ENCODE data around the gene FGFR2.

FGFR2 gene

DNA sequence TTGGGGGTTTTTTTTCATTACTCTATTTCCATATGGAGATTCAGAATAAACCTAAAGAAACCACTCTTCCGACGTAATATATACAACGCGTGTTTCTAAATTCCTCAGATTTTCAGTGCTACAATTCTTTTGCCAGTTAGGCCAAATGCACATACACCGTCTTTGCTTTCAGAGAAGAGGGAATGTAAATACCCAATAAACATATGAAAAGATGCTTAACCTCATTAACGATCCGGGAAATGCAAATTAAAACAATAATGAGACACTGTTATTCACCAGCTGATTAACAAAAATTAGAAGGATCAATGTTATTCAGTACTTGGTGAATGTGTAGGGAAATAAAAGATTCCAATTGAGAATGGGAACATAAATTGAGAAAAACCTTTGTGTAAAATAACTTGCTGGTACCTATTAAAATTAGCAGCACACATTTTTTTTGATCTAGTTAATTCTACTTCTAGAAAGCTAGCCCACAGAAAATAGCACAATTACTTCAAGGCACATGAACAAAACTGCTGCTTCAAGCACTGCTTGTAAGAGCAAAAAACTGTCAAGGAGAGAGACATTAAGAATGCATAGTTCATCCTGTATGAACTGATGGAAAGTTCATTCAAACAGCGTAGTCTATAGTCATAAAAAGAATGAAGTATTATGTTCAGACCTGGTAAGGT is 56.7 kb downstream of the FGFR2 start:
- DNase-seq (ENCODE audit: low read depth), result no peak
- H3K4me3 ChIP-seq (ENCODE audit: low read depth, low read length), result no peak overlapping the region
- TF ChIP-seq, protein P1, sequence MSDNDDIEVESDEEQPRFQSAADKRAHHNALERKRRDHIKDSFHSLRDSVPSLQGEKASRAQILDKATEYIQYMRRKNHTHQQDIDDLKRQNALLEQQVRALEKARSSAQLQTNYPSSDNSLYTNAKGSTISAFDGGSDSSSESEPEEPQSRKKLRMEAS (IDR thresholded peaks at IDR 0.05; ENCODE audit: low read depth, low read length), result no peak
- no peak for TF ChIP-seq MYC (IDR thresholded peaks at IDR 0.05; ENCODE audit: low read depth, low read length)
- TF ChIP-seq, protein P2, sequence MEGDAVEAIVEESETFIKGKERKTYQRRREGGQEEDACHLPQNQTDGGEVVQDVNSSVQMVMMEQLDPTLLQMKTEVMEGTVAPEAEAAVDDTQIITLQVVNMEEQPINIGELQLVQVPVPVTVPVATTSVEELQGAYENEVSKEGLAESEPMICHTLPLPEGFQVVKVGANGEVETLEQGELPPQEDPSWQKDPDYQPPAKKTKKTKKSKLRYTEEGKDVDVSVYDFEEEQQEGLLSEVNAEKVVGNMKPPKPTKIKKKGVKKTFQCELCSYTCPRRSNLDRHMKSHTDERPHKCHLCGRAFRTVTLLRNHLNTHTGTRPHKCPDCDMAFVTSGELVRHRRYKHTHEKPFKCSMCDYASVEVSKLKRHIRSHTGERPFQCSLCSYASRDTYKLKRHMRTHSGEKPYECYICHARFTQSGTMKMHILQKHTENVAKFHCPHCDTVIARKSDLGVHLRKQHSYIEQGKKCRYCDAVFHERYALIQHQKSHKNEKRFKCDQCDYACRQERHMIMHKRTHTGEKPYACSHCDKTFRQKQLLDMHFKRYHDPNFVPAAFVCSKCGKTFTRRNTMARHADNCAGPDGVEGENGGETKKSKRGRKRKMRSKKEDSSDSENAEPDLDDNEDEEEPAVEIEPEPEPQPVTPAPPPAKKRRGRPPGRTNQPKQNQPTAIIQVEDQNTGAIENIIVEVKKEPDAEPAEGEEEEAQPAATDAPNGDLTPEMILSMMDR (IDR thresholded peaks at IDR 0.05; ENCODE audit: low read depth, low read length), result no peak

DNA sequence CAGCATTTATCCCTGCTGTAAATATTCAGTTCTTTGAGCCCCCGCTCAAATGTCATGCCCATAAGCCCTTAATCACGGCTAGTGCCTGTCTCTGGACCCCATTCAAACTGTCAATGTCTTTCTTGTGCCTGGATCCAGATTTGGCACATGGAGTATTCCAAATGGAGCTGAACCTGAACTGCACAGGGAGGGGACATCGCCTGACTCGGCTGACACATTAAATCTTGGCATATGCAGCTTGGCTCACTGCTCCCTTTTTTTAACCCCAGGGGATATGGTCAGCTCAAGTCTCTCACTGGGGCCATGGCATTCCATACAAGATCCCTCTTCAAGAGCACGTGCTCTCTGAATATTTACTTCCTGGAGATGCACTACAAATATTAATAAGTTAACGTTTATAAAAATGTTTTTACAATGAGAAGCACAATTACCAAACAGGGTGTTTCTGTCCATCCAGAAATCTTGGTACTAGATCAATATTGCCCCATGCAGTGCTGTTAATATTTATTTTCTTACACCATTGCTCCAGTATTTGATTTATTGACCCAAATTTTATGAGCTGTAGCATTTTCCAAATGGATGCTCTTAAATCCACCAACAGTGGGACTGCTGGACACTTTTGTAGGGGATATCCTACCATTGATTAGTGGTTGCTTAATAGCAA is 57.4 kb downstream of the FGFR2 start:
- no peak for TF ChIP-seq MYC (IDR thresholded peaks at IDR 0.05; ENCODE audit: low read depth, low read length)
- TF ChIP-seq, protein P2 (IDR thresholded peaks at IDR 0.05; ENCODE audit: low read depth, low read length), result no peak
- no peak for TF ChIP-seq POLR2A (IDR thresholded peaks at IDR 0.05; ENCODE audit: extremely low read depth, insufficient read length)
- TF ChIP-seq, protein P1 (IDR thresholded peaks at IDR 0.05; ENCODE audit: low read depth, low read length), result no peak
- DNase-seq (ENCODE audit: low read depth), result no peak
- H3K4me3 ChIP-seq (ENCODE audit: low read depth, low read length), result no peak overlapping the region

DNA sequence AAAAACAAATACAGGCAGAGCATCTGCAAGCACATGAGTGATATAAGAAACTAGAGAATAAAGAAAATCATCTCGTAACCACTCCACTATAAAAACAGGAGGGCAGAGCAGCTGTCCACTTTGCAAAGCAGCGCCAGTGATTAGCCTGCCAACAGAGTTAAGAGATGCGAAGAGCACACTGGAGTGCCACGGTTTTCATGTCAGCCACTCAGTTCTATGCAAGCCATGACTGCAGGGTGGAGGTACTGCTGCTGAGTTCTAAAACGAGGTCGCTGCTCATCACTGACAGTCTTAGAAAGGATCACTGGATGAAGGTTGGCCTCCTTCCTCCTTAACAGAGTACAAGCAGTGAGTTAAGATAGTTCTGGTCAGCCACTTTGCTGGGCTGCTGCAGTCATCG is 58.5 kb downstream of the FGFR2 start:
- no peak for DNase-seq (ENCODE audit: low read depth)
- H3K4me3 ChIP-seq (ENCODE audit: low read depth, low read length), result no peak overlapping the region

DNA sequence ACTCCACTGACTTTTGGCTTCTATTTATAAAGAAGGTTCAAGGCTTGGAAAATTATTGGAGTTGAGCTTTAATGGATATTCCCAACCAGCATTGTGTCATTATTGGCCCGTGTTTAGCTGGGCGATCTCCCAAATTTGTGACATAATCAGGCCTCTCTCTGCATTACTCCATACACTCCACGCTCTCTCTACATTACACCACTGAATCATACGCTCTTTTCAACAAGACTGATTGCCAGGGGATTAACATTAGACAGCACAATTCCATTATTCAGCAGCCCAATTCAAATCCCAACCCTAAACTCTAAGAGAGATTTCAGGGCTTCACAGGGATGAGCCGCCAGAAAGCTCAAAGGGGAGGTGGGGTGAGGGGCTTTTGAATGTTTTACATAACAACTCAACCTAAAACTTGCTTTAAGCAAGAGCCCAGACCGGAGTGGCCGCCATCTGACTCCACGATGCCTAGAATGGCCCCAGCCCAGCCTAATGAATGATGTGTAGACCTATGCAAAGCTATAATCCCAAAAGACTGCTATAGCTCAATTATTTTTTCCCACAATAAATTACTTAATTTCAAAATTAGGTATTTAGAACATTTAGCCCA is 61.8 kb downstream of the FGFR2 start:
- no peak for DNase-seq (ENCODE audit: low read depth)
- TF ChIP-seq, protein P2 (IDR thresholded peaks at IDR 0.05; ENCODE audit: low read depth, low read length), result no peak
- TF ChIP-seq MYC (IDR thresholded peaks at IDR 0.05; ENCODE audit: low read depth, low read length) (no peak), POLR2A (IDR thresholded peaks at IDR 0.05; ENCODE audit: extremely low read depth, insufficient read length) (no peak)
- TF ChIP-seq, protein P1 (IDR thresholded peaks at IDR 0.05; ENCODE audit: low read depth, low read length), result no peak
- H3K4me3 ChIP-seq (ENCODE audit: low read depth, low read length), result no peak overlapping the region

More for the DNA sequence above, 58.5 kb downstream of the FGFR2 start:
- TF ChIP-seq, protein P2 (IDR thresholded peaks at IDR 0.05; ENCODE audit: low read depth, low read length), result no peak
- TF ChIP-seq POLR2A (IDR thresholded peaks at IDR 0.05; ENCODE audit: extremely low read depth, insufficient read length) (no peak), MYC (IDR thresholded peaks at IDR 0.05; ENCODE audit: low read depth, low read length) (no peak)
- TF ChIP-seq, protein P1 (IDR thresholded peaks at IDR 0.05; ENCODE audit: low read depth, low read length), result no peak

DNA sequence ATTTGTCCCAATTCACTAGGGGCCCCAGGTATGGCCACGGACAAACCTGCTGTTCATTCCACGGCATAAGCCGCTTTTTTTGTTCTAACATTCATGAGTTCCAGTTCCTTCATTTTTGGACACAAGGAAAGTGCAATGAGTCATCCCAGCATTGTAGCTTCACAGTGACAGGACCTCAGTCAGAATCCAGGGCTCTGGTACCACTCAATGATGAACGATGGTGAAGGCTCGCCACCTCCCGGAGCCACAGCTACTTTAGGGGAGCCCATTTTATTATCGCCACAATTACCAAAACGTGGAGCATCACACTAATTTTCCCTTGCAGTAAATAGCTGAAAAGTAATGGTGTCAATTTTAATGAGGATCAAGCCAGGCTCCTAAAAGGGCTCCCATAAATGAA is 62.9 kb downstream of the FGFR2 start:
- DNase-seq (ENCODE audit: low read depth), result no peak
- no peak overlapping the region for H3K4me3 ChIP-seq (ENCODE audit: low read depth, low read length)
- TF ChIP-seq, protein P2 (IDR thresholded peaks at IDR 0.05; ENCODE audit: low read depth, low read length), result no peak
- TF ChIP-seq POLR2A (IDR thresholded peaks at IDR 0.05; ENCODE audit: extremely low read depth, insufficient read length) (no peak), MYC (IDR thresholded peaks at IDR 0.05; ENCODE audit: low read depth, low read length) (no peak)
- TF ChIP-seq, protein P1 (IDR thresholded peaks at IDR 0.05; ENCODE audit: low read depth, low read length), result no peak

Data from NB4 (cell line).